Hematopoietic multipotent progenitor cell treated with erythropoietin and hydrocortisone succinate and interleukin-3 and kit ligand, for 6 days (in vitro differentiated cells): ENCODE results near the gene ADAMTSL3.
A peak's percentile ranks its signal among the peaks of the same experiment; 100 is the strongest.
"Not testable (repeated sequence)": the region's sequence is repeated elsewhere in the genome, so short reads cannot be mapped to it uniquely, and the experiment has no call there.

Experiments used
- DNase-seq: peaks from one replicate; pipeline ENCODE4 v3.0.0-alpha.2; 2015

Gene ADAMTSL3

DNA sequence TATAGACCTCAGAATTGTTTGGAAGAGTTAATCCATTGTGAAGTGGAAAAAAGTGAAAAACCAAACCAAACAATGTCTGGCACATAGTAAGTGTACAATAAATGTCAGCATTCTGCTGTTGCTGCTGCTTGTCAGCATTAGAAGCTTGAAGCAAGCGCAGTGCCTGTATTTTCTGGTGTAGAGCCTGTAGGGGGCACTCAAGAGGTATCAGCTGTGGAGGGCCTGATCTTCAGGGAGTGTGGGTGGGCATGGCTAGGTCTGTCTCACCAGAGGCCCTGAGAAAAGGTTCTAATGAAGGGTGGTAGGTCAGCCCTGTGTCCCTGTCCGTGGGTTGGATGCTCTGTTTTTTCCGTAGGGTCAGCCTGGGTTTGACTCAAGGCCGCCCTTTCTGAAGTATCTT is 3.6 kb downstream of the ADAMTSL3 start:
- peak; percentile 16 for DNase-seq

DNA sequence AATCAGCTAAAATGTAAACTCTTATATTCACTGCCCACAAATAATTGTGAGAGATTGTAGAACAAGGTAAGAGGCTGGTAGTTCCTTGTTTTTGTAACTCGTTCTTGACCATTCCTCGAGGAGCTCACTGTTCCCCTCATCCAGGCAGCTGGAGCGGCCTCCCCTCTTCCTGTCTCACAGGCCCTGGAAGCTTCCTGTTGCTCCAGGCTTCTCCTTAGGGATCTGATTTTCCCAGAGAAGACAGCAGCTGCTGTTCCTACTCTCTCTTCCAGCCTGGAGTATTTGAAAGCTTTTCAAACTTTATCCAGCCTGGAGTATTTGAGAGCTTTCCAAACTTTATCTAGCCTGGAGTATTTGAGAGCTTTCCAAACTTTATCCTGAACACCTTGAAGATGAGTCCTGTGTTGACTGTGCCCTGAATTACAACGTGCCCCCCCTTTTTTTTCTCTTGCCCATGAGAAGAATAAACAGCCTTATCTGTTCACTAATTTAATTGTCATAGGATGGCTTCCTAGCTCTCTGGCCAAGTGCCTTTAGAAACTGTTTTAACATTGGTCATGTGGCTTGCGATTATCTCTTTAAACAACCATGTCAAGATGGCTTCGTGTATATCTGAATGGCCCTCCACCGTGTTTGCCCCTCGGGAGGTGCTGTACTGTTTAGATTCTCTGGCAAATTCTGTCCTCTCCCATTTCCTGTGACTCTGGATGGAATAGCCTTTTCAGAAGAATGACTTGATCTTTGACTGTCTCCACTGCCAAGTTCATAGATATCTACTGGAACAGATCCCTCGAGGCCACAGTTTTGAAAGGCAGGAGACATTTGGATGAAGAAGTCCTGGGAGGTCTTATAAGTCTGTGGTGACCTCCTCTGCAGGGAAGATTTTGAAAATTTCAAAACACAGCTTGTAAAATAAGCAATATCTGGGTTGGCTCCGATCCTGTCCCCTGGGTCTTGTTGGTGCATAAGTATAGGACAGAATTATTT is 4.8 kb downstream of the ADAMTSL3 start:
- DNase-seq = no peak

DNA sequence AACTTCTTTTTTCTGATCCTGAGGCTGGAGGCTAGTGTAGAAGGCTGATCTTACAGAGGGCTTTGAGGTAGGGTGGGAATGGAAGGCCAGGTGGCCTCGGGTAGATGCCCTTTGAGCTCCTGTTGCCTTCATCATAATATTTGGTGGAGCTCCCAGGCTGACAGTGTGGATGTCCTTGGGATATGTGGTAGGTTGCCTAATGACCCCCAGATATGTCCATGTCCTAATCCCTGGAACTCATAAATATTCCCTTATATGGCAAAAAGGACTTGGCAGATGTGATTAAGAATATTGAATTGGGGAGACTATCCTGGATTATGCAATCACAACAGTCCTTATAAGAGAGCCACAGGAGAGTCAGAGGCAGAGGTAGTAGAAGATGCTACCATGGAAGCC is 5.5 kb downstream of the ADAMTSL3 start:
- DNase-seq = no peak

DNA sequence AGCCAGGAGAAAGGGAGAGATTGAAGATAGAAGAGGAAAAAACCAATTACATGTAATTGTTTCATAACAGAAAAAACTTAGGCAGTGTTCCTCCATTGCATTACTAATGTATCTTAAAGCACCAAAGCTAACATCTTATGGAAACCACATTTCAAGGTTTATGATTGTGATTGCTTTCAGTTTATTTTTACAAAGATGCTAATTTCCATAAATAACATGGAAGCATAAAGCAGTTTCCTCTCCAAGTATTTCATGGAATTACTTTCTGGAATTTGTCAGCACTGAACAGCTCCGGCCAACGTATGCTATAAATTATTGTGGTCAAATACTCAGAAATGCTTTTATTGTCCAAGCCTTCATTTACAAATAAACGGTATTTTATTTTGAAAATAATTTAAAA is 11.6 kb downstream of the ADAMTSL3 start:
- DNase-seq = no peak

DNA sequence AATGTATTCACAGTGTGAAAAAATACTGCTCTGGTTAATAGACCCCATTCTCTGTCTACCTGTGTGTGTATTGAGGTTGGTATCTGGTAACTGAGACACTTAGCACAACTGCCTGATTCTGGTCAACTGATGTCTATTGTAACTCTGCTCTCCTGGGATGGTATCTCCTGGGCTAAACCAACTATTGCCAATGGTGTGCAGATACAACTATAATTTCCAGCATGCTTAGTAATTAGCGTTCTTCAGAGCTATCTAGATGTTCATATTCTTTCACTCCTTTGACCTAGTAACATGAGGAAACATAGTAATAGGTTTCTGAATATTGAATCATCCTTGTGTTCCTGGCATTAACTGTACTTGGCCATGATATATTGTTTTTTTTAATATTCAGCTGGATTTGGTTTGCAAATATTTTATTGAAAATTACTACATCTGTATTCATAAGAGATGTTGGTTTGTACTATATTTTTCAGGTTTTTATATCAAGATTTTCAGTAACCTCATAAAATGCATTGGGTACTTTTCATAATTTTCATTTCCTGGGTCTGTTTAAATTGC is 16.8 kb downstream of the ADAMTSL3 start:
- no peak for DNase-seq

DNA sequence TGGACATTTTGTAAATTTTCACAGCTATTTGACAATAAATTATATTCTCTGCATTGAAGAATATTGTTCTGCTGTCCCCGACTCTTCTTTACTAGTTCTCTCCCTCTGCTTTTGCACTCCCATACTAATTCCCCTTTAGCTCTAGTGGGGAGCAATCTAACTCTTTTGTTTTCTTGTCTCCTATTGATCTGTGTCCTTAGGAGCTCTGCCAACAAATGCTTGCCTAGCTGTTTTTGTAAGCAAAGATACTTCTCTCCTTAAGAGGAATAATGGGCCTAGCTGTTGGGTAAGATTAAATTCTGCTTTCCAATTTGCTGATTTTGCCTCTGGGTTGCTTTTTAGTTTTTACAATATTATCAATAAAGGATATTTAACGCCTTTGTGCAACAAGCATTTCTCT is 17.7 kb downstream of the ADAMTSL3 start:
- no peak for DNase-seq

DNA sequence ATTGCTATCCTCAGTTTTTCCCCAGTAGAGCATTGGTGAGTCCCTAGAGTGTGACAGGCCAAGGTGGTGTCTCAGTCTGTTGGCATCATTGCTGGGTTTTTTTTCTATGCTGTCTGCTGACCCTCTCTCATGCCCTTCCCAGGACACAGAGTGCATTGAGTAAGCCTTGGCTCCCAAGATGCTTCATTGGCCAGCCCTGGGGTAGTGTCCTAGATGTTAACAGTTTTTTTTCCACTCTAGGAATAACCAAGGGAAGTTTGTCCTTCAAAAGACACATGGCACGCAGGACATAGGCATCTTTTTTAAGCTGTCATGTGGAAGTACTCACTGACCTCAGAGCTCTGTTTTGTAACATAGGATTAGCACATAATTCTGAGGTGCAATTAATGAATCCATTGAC is 19.5 kb downstream of the ADAMTSL3 start:
- no peak for DNase-seq

DNA sequence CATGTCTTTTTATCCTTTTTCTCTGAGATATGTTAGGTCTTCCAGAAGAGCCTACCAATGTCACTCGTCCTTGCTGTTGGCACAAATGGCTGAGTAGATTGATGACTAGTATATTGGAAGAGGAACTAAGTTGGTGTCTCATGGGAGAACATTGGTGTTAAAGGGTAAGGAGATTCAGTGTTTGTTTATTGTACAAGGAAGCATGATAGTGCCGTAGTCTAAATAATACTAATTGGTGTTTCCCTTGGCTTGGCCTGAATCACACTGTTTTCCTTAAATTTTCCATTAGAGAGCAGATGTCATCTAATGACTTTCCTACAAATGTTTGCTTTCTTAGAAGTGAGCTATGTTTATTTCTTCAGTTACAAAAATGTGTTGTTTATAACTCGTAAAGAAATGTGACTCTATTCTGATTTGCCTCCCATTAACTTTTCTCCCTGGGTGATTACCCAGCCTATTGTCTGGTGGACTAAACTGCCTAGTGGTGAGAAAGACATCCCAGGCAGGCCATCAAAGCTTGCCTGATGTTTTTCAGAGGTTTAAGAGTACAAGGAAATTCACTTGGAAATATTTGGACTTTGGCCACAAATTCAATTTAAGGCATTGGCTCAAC is 28.7 kb downstream of the ADAMTSL3 start:
- no peak for DNase-seq

DNA sequence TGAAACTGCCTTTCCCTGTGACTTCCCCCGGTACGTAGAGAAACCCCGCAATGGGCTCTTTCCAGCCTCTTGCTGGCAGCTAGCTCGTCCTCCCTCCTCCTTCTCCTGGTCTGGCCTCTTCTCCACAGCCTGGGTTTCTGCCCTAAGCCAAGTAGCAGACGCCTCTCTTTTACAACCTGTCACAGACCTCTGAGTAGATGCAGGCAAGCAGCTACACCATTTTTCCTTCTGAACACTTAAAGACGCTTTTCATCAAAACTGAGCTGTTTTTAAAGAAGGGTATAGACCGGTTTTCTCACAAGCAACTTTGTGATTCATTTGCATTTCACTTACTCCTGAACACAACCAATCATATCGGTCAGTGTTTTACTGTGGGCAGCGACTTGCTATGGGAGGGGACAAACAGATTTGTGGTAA is 32.0 kb downstream of the ADAMTSL3 start:
- no peak for DNase-seq

DNA sequence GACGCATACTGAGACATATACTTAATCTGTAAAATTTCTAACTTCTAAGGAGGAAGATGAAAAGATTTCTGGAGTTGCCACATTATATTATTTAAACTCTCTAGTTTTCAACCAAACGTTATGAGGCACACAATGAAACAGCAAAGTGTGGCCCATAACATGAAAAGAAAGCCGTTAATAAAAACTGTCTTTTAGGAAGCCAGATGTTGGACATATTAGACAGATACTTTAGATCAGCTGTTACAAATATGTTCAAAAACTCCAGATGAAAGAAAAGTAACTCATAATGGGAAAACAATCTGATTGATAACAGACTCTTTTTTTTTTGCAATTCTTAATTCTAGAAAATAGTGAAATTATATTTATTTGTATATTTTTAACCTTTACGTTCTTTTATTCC is 34.3 kb downstream of the ADAMTSL3 start:
- DNase-seq = no peak

DNA sequence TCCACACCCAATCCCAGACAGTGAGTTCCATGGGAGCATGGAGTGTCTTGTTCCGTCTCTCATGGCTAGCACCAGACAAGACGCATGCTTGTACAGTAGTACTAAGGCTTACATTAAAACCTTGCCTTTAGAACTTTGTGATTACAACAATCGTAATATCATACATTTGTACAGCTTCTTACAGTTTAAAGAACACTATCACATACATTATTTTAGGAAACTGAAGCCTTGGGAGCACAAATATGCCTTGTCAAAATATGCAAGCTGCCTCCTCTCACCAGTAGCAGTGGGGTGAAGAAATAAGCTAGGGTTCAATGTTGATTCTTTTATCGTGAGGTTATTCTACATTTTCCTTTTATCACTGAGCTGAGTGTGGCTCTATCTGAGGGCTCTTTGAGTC is 36.8 kb downstream of the ADAMTSL3 start:
- DNase-seq = no peak

DNA sequence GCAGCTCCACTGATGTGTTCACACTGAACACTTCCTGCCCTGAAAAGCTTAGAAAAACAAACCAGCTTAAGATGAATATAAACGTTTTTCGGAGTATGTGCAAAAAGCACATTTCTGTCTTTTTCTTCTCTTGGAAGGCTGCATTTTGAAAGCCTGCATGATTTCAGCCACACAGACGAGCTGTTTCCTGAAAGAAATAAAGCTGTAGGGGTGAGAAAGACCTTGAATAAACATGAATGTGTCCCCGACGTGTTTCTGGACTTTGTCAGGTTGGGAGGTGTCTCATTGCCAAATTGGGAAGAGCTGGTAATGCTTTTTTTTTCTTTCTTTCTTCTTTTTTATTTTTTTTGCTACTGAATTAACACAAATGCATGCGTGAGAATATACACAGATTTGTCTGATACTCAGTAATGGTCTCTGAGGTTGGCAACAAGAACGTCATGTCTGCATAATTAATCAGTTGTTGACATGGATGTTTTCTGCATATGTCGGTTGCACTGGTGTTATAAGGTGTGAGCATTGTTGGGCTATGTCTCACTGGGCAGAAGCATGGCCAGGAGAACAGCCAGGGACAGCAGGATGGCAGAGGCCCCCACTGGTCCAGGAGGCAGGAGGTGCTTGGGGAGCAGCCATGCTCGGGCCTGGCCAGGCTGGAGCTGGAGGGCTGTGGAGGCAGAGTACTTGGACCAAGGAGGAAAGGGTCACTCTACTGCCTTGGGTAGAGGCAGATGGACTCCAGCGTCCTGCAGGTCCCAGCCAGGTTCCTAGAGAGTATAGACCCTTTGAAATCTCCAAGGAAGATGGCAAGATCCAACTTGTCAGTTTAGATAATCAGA is 39.0 kb downstream of the ADAMTSL3 start:
- DNase-seq = no peak

DNA sequence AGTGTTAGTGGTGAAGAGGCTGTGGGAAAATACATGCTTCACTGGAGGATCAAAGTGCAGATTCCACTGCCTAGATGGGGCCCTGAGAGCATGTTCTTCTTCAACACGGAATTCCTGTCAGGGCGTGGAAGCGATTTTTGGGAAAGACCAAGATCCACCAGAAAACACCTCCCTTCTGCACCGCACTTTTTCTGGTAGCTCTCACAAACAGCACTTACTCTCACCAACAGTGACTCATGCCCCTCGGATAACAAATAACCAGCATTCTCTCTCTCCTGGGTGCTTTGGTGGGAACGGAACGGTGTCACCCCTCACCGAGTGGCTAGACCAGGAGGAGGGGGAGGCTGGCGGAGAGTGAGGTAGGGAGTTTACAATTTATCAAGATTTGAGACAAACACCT is 40.1 kb downstream of the ADAMTSL3 start:
- no peak for DNase-seq

DNA sequence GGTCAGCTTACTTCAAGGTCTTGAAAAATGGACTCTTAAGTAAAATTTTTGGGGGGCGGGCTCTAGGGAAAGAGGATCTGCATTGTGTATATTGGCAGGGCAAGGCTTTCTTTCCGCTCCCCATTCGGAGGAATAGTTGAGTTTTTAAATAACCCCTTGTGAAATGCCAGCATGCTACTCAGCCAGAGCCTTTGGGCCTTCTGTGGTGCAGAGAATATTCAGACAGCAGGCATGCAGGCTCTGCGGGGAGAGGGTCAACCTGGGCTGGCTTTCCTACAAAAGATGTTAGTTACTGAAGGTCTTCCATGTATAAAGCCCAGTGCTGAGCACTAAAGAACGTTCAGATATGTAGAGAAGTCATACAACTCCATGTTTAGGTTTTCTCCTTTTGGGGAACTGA is 40.6 kb downstream of the ADAMTSL3 start:
- no peak for DNase-seq

DNA sequence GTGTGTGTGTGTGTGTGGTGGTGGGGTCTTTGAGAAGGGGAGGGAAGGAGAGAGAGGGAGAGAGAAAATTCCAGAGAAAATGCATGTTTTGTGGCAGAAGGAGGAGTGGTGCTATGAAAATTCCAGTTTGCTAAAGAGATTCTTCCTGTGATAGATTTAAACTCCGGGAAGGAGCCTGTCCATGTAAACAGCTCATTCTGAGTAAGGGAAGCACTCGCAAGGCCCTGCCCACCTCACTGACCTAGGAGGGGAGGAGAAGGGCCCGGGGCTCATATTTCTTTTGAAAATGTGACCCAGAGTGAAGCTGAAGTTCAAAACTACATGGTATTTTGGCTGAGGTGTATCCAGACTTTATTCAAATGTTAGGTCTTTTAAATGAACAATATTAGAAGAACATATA is 41.3 kb downstream of the ADAMTSL3 start:
- DNase-seq = no peak

DNA sequence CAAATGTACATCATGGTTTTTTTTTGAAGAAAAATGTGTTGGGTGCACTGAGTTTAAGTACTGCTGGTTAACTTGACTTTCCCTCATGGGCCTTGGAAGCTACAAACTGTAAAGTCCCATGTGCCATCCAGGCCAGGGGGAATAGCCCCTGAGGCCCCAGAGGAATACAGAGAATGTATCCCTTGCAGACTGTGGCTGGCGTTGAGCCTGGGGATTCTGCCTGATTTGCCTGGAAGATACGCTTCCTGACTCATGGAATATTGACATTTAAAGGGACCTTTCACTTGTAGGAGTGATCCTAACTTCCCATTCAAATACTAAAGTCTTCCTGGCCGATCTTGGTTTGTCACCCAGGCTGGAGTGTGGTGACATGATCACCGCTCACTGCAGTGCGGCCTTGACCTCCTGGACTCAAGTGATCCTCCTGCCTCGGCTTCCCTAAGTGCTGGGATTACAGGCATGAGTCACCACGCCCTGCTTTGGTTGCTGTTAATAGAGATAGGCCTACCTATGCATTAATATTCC is 42.0 kb downstream of the ADAMTSL3 start:
- no peak for DNase-seq

DNA sequence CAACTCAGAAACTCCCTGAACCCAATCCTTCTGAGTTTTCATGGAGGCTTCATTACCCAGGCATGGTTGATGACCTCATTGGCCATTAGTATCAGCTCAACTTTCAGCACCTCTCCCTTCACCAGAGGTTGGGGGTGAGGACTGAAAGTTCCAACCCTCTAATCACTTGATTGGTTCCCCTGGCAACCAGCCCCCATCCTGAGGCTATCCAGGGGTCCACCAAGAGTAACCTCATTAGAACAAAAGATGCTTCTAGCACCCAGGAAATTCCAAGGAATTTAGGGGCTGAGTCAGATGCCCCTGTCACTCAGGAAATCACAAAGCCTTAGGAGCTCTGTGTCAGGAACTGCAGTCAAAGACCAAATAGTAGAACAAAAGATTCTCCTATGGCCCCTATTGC is 43.8 kb downstream of the ADAMTSL3 start:
- DNase-seq = no peak

DNA sequence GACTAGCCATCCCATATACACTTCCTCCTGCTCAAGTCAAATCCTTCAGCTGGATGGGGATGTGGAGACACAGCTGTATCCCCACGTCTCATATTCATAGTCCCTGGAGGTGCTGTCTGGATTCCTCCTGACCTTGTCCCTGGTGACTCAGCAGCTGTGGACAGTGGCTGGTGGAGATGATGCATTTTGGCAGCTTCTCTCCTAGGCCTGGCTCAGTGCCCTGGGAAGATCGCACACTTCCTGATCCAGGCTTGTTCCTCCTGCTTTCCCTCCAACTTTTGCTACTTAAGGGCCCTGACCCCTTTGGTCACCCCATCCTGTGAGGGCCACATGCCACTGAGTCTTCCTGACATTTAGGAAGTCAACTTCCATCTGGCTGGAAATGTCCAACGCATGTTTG is 44.4 kb downstream of the ADAMTSL3 start:
- no peak for DNase-seq

DNA sequence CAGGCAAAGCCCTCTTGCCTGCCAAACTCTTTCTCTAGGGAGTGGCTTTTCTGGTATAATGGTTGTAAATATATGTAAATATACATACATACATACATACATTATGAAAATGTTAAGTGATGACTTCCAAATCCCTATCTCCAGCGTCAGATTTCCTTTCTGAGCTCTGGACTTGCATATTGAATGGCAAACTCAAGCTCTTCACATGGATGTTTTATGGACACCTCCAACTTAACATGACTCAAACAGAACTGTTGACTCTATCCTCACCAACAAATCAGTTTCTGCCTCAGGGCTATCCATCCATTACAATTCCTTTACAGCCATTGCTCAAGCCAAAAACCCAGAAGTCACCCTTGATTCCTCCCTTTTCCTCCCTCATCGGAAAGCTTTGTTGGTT is 45.1 kb downstream of the ADAMTSL3 start:
- no peak for DNase-seq

DNA sequence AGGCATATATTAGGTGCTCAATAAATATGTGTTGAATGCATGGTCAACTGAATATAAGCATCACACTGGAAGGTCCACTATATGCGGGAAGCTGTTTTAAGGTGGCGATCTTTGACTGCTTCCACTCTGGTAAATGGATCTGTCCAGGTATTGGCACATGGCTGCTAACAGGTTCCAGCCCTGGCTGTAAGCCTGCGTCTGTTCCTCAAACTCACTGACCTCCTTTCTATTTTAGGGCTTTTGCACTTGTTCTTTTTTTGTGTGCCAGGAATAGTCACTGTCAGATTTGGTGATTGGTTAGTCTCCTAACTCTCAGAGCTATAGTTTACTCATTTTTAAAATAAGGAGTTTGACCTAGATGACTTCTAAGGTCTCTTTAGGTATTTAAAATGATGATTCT is 46.2 kb downstream of the ADAMTSL3 start:
- no peak for DNase-seq

DNA sequence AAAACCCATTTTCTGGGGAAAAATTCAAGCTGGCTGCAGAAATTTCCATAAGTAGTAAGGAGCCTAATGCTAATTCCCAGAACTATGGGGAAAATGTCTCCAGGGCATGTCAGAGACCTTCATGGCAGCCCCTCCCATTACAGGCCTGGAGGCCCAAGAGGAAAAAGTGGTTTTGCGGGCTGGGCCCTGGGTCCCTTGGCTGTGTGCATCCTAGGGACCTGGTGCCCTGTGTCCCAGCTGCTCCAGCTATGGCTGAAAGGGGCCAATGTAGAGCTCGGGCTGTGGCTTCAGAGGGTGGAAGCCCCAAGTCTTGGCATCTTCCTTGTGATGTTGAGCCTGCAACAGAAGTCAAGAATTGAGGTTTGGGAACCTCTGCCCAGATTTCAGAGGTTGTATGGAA is 48.4 kb downstream of the ADAMTSL3 start:
- not testable (repeated sequence) for DNase-seq

DNA sequence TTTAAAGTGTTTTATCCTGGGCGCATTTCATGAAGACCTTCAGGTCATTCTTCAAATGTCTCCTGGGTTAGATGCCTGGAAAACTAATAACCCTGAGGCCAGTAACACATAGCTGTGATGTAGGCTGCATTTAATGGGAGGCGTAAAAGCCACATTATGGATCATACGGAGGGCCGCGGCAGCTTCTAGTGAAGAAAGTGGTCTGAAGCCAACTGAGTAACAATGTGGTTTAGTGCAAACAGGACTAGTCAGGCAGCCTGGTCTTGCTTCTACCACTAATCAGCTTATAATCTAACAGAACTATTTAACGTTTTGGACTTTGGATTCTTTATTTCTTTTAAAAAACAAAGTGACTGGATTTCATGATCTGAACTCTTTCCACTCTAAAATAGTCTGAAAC is 54.4 kb downstream of the ADAMTSL3 start:
- no peak for DNase-seq

DNA sequence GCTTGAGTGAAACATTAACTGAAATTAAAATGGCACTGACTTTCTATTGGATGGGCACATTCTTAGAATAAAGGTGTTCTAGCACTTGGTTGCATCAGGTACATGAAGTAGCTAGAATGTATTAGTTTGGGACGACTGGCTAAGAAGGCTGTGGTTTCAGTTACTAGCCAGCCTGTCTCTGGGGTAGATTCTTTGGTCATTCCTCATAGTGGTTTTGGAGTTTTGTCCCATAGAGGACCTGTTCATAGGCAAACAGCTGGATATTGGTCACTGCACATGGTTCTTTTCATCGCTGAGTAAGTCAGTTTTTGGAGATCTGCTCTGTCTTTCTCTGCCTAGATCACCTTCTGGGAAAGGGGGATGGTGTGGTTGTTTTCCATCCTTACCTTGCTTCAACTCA is 55.3 kb downstream of the ADAMTSL3 start:
- no peak for DNase-seq
